KMS-11 (cell line): ENCODE data around the gene LARGE2.
A peak's percentile ranks its signal among the peaks of the same experiment; 100 is the strongest.

Experiments used
- H2AFZ ChIP-seq: fragments of 200-600 bp; sonication (generic); 2 replicates; pipeline ENCODE4 v1.6.1; 2016; ENCODE audit warnings: antibody characterized with exemption, mixed run types, low read depth
- H3K27ac ChIP-seq: fragments of 200-600 bp; sonication (generic); 2 replicates; pipeline ENCODE4 v1.6.1; 2016; ENCODE audit warnings: mild to moderate bottlenecking, mixed run types
- H3K27me3 ChIP-seq: fragments of 200-600 bp; sonication (generic); 2 replicates; pipeline ENCODE4 v1.6.1; 2017; ENCODE audit warnings: mild to moderate bottlenecking, low read depth, mixed run types, moderate library complexity; ENCODE audit not compliant: insufficient read depth
- H3K36me3 ChIP-seq: fragments of 200-600 bp; sonication (generic); 2 replicates; pipeline ENCODE4 v1.6.1; 2017; ENCODE audit warnings: mild to moderate bottlenecking, mixed run types; ENCODE audit not compliant: insufficient read depth
- H3K4me1 ChIP-seq: fragments of 200-600 bp; sonication (generic); 2 replicates; pipeline ENCODE4 v1.6.1; 2016; ENCODE audit warnings: mild to moderate bottlenecking, low read depth, mixed run types; ENCODE audit not compliant: poor library complexity, severe bottlenecking
- H3K4me2 ChIP-seq: fragments of 200-600 bp; sonication (generic); 2 replicates; pipeline ENCODE4 v1.7.0; 2016; ENCODE audit warnings: mild to moderate bottlenecking, mixed run types
- H3K4me3 ChIP-seq: fragments of 200-600 bp; sonication (generic); IDR thresholded peaks from 2 replicates; pipeline ENCODE4 v1.6.1; 2017; ENCODE audit warnings: low read depth, low read length, mixed read lengths; ENCODE audit not compliant: insufficient read depth
- H3K79me2 ChIP-seq: fragments of 200-600 bp; sonication (generic); 2 replicates; pipeline ENCODE4 v1.6.1; 2016; ENCODE audit warnings: low read depth, mixed run types; ENCODE audit not compliant: insufficient read depth
- H3K9ac ChIP-seq: fragments of 200-600 bp; sonication (generic); 2 replicates; pipeline ENCODE4 v1.6.1; 2016; ENCODE audit warnings: mild to moderate bottlenecking, mixed run types
- H4K20me1 ChIP-seq: fragments of 200-600 bp; sonication (generic); 2 replicates; pipeline ENCODE4 v1.6.1; 2016; ENCODE audit warnings: mild to moderate bottlenecking, mixed run types; ENCODE audit not compliant: insufficient read depth
- CTCF ChIP-seq: fragments of 200-600 bp; sonication (generic); conservative IDR thresholded peaks from 2 replicates; pipeline ENCODE4 v1.6.1; 2017; ENCODE audit warnings: low read depth, mild to moderate bottlenecking, antibody characterized with exemption, low read length, moderate library complexity, mixed read lengths

LARGE2 gene

DNA sequence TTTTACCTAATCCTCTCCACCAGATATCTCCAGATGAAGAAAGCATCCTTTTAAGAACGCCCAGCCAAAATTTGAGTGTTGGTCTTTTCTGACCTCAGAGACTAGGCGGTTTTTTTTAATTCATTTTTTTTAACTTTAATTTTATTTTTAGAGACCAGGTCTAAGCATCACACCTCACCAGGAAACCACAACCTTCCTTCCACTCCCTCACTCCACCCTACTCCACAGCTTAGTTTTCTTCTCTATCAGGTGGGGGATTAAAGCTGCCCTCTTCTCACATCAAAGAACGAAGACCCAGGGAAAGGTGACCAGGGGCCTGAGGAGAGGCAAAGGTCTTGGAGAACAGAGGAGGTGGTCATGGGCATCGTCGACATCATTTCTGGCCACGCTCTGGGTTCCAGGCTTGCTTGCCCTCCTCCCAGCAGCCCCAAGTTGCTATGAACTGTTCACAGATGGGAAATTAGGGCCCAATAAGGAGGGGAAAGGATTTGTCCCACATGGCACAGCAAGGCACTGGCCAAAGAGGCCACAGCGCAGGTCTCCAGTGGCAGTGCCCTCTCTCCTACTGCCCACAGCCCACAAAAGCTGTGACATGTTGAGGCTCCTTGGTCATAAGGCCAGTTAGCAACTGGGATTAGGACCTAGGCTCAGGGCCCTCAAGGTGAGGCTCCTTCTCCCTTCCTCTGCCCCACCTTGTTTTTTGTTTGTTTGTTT is 3.3 kb upstream of the LARGE2 start:
- H3K4me3 ChIP-seq = no peak overlapping the region
- no peak overlapping the region for H3K9ac ChIP-seq
- H3K36me3 ChIP-seq = no peaks in the 10 kb centered on the region
- no peak overlapping the region for H3K27ac ChIP-seq
- H2AFZ ChIP-seq = peak overlapping the region; percentile 89; the same call in 1 of the 2 replicates
- 0 out of 2 replicates have a peak, but pooled peaks cover 5% of the 10 kb centered on the region for H3K27me3 ChIP-seq
- H3K4me1 ChIP-seq = peaks cover 16% of the 10 kb centered on the region
- peaks cover 14% of the 10 kb centered on the region for H3K79me2 ChIP-seq
- peak overlapping the region; percentile 94; the same call in 1 of the 2 replicates for H3K4me2 ChIP-seq
- no peak for TF ChIP-seq CTCF
- H4K20me1 ChIP-seq = no peaks in the 10 kb centered on the region

DNA sequence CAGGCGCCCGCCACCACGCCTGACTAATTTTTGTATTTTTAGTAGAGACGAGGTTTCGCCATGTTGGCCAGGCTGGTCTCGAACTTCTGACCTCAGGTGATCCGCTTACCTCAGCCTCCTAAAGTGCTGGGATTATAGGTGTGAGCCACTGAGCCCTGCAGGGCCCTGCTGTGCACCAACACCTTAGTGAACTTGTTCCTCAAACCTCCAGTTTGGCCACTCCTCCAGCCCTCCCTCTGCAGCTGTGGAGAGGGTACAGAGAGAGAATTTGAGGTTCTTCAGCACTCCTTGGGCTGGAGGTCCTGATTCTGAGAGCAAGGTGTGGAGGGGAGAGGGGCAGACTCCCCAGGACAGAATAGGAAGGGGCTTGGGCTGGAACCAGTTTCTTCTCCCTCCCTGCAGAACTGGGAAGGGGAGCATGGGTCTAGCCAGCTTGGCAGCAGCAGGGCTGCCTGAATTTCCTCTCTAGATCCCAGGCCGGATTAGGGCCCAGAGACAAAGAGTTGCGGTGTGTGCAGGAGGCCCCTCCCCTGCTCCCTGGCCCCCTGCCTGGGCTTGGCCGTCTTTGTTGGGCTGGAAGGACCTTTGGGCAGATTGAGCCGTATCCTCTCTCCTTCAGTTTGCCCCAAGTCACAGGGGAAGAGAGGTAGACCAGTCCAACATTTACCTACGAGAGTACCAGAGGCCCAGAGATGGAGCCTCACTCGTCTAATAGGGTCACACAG is 2.5 kb upstream of the LARGE2 start:
- Histone ChIP-seq H2AFZ (no peak overlapping the region), H3K4me1 (peaks cover 16% of the 10 kb centered on the region), H4K20me1 (no peaks in the 10 kb centered on the region), H3K9ac (no peak overlapping the region), H3K4me3 (no peak overlapping the region), H3K4me2 (no peak overlapping the region), H3K36me3 (no peaks in the 10 kb centered on the region), H3K79me2 (peaks cover 14% of the 10 kb centered on the region), H3K27me3 (0 out of 2 replicates have a peak, but pooled peaks cover 5% of the 10 kb centered on the region), H3K27ac (no peak overlapping the region)
- no peak for TF ChIP-seq CTCF

DNA sequence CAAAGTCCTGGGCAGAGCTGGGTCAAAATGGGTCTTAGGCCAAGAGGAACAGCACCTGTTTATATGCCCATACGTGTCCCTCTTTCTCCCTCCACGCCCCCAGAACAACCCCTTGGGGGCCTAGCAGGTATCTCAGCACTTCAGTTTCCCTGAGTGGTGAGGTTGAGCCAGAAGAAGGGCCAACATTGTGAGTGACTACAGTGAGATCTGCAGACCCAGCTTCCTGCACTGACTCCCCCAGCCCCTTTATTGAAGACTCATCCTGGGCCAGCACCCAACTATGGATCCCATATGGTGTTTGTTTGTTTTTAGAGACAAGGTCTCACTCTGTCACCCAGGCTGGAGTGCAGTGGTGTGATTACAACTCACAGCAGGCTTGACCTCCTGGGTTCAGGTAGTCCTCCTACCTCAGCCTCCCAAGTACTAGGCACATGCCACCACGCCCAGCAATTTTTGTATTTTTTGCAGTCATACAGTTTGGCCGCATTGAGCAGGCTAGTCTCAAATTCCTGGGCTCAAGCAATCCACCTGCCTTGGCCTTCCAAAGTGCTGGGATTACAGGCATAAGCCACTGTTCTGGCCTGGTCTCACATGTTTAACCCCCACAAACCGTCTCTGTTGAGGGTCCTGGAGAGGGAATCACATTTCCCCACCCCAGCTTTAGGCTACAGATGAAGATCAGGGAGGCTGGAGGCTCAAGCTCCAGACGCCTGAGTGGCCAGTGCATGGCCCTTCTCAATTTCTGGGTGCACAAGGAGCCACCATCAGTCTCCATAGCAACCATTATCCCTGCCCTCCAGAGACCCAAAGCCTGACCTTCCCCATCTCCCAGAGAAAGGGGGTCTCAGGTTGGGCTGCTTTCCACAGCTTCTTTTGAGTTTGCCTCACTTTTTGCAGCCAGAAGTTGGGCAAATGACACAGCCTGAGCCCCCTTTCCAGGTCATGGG is 1.7 kb upstream of the LARGE2 start:
- H4K20me1 ChIP-seq = no peaks in the 10 kb centered on the region
- H3K9ac ChIP-seq = no peak overlapping the region
- H3K4me1 ChIP-seq = peaks cover 16% of the 10 kb centered on the region
- peaks cover 14% of the 10 kb centered on the region for H3K79me2 ChIP-seq
- no peak overlapping the region for H2AFZ ChIP-seq
- H3K4me2 ChIP-seq = no peak overlapping the region
- H3K27ac ChIP-seq = no peak overlapping the region
- no peak for TF ChIP-seq CTCF
- H3K27me3 ChIP-seq = 0 out of 2 replicates have a peak, but pooled peaks cover 5% of the 10 kb centered on the region
- H3K4me3 ChIP-seq = no peak overlapping the region
- H3K36me3 ChIP-seq = no peaks in the 10 kb centered on the region
